GM15510 (cell line): ENCODE measurements around the gene RABAC1.

Source experiments
- POLR2A ChIP-seq: IDR thresholded peaks from 3 replicates; pipeline ENCODE4 v1.6.1; 2011; ENCODE audit warnings: borderline replicate concordance; ENCODE audit not compliant: insufficient read length; ENCODE audit errors: extremely low read depth

Gene RABAC1

GRCh38 chr19:41910992-41911888, 47.9 kb downstream of the RABAC1 start:
- TF ChIP-seq POLR2A: no peak

DNA sequence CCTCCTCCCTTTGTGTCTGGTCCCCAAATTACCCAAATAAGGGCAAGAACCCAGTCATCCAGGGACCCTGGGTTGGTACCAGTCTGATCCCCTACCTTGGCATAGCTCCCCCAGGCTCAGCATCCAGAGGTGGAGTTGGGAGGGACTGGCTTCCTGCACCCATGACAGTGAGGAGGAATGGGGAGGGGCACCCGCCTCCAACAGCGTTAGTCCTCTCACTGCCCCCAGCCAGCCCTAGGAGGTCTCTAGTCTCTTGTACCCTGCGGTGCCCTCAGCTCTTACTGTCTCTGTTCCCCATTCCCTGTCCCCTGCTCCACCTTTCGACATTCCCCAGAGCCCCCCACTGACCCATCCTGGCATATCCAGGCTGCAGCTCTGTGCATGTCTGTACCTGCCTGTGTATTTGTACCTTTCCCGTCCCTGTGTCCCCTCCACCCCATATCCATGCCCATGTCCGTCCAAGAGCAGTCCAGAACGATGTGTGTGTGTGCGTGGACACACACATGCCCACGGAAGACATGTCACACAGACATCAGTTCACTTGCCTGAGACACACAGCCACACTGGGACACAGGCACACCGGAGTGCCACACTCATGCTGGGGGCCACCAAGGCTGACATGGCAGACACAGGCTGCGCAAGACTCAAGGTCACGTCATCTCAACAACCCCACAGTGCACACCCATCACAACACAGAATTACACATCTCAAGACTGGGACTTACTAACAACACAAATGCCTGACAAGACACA, 48.7 kb downstream of the RABAC1 start:
- no peak for TF ChIP-seq POLR2A

DNA sequence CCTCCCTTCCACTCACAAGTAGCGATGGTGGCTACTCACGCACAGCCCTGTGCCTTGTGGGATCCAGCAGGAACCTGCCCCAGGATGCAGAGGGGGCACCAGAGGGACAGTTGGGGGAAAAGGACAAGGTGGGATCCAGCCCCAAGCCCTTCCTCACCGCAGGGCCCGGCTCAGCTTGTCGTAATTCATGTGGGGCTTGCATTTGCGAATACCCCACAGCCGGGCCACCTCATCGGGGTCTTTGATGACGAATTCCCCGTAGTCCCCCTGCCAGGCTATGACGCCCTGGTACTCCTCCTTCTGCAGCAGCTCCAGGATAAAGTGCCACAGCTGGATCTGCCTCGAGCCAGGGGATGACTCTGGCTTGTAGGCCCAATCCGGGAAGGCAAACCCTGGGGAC, 49.4 kb downstream of the RABAC1 start:
- no peak for TF ChIP-seq POLR2A

DNA sequence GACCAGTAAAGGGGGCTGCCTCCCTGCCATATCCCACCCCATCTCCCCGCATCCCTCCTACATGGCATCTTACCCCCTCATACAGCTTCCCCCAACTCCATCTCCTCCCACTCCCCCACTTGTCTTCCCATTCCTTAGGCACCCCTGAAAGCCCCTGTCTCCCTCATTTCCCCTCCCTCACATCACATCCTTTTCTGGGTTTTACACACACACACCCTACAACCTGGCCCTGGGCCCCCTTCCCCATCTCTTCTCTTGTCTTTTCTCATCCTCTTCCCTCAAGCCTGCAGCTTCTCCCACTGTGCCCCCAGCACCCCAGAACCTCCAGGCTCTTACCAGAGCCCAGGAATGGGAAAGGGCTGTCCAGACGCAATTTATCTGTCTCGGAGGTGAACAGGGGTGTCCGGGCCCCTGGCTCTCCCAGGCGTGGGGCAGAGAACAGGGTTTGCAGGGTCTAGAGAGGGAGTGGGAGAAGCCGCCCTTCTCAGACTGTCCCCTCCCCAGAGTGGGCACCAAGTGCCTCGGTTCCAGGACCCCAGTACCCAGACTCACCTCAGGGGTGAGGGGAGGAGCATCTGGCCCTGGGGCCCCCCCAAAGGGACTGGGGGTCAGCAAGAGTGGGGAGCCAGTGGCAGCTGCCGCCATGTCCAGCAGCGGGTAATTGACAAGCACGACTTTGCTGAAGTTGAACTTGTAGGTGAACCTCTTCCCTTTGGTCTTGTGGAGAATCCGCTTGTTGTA, 50.2 kb downstream of the RABAC1 start:
- no peak for TF ChIP-seq POLR2A

DNA sequence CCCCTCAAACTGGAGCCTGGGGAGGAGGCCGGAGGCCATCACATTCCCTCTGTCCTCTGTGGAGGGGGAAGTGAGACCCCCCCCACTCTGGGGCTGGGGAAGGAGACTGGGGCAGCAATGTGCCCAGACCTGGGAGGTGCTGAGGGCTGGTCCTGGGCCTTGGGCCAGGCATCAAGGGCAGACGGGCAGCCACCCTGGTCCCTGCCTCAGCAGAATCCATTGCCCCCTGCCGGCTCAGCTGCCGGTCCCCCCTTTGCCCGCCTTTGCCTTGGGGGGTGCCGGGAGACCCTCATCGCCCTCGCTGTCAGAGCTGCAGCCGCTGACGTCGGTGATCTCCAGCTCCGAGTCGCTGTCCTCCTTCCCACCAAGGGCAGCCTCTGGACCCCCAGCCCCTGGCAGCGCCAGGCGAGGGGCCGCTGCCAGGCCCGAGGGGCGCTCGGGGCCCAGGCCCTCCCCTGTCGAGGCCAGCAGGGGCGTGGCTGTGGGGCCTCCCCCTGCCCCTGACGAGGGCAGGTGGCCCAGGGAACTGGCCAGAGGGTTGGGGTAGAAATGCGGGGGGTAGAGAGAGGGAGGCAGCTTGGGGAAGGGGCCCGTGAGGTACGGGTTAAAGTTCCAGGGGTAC, 51.0 kb downstream of the RABAC1 start:
- no peak for TF ChIP-seq POLR2A

DNA sequence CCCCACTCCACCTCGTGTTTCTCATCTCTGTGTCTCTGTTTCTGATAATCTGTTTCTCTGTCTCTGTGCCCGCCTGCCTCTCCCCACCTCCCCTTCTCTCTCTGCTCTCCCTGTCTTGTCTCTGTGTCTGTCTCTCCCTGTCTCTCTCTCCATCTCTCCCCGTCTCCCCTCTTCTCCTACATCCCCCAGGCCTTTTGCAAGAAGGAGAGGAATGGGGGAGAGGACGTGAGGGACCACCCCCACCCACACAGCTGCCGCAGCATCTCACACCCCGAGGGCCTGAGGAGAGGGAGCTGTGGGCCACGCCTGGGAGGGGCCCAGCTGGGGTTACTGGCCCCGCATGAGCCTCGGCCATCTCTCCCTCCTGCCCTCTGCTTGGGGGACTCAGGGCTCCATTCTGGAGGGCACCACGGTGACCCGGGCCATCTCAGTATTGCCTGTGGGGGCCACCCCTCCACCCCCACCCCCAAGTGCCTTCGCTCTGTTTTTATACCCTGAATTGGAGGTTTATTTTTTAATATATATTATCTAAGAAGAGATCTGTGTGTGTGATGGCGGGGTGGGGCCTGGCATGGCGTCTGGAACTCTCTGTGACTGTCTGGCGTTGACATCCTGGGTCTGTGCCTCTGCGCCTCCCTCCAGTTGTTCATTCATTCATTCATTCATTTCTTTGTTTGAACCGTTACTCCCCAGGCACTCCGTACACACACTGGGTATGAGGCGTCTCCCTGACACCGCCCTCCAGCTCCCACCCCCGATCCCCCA, 52.0 kb downstream of the RABAC1 start:
- TF ChIP-seq POLR2A: peak; percentile 2
